CD4-positive, alpha-beta memory T cell (primary cell): ENCODE measurements around the gene MEX3B. TPM values are rescaled to one million over a fixed set of nuclear protein-coding genes. Genes with fewer than 3 reads are reported as not detected.
"Not testable (repeated sequence)": the region's sequence is repeated elsewhere in the genome, so short reads cannot be mapped to it uniquely, and the experiment has no call there.

Experiments
- CTCF ChIA-PET: fragments of 350-600 bp; sonication (Branson Sonifier 250); formaldehyde crosslinking; loops from one replicate; lab custom pipeline; 2021; ENCODE audit warnings: inconsistent platforms; ENCODE audit not compliant: partially characterized antibody; lab: Charles Lee
- POLR2A ChIA-PET: fragments of 350-600 bp; sonication (Branson Sonifier 250); formaldehyde crosslinking; loops from one replicate; lab custom pipeline; 2021; ENCODE audit not compliant: partially characterized antibody; lab: Charles Lee
- DNase-seq, 5 donors: peaks; one replicate each; pipeline versions ENCODE4 v3.0.0 to v3.0.0-alpha.2; 2020 to 2022; ENCODE audit warnings: mixed read lengths in 1 of 5
- H3K27ac ChIP-seq: one replicate; pipeline ENCODE4 v1.7.0; 2013; ENCODE audit warnings: low read depth, low read length
- H3K27me3 ChIP-seq: 2 replicates; pipeline ENCODE4 v1.7.0; 2013; ENCODE audit warnings: mild to moderate bottlenecking, low read length, moderate library complexity; ENCODE audit not compliant: insufficient read depth
- H3K36me3 ChIP-seq: 2 replicates; pipeline ENCODE4 v1.7.0; 2013; ENCODE audit warnings: mild to moderate bottlenecking, low read length, moderate library complexity; ENCODE audit not compliant: insufficient read depth
- H3K4me1 ChIP-seq: 2 replicates; pipeline ENCODE4 v1.7.0; 2013; ENCODE audit warnings: mild to moderate bottlenecking, low read length, moderate library complexity; ENCODE audit not compliant: insufficient read depth
- H3K4me3 ChIP-seq, 2 donors: one replicate each; pipeline ENCODE4 v1.7.0; 2013; ENCODE audit warnings: low read length in 2 of 2, mild to moderate bottlenecking in 1 of 2
- H3K9me3 ChIP-seq, 2 donors: one replicate each; pipeline ENCODE4 v1.7.0; 2013; ENCODE audit warnings: low read length in 2 of 2, control low read depth in 1 of 2; ENCODE audit not compliant: control insufficient read depth in 1 of 2
- H3K27ac Mint-ChIP-seq, 7 donors: one replicate each; pipeline ENCODE4 v1.8.0; 2020 to 2021; ENCODE audit warnings: mixed read lengths in 7 of 7, mild to moderate bottlenecking in 6 of 7, inconsistent platforms in 3 of 7, moderate library complexity in 3 of 7
- H3K27me3 Mint-ChIP-seq, 2 donors: one replicate each; pipeline ENCODE4 v1.8.0; 2020 to 2021; ENCODE audit warnings: mixed read lengths in 2 of 2
- H3K36me3 Mint-ChIP-seq, 2 donors: one replicate each; pipeline ENCODE4 v1.8.0; 2020 to 2021; ENCODE audit warnings: mixed read lengths in 2 of 2, inconsistent platforms in 1 of 2, mild to moderate bottlenecking in 1 of 2
- H3K4me1 Mint-ChIP-seq, 4 donors: one replicate each; pipeline ENCODE4 v1.8.0; 2020 to 2021; ENCODE audit warnings: mixed read lengths in 4 of 4, mild to moderate bottlenecking in 1 of 4
- H3K4me3 Mint-ChIP-seq, 8 donors: one replicate each; pipeline ENCODE4 v1.8.0; 2020 to 2021; ENCODE audit warnings: mixed read lengths in 8 of 8, mild to moderate bottlenecking in 7 of 8, moderate library complexity in 6 of 8, inconsistent platforms in 3 of 8
- H3K9me3 Mint-ChIP-seq, 8 donors: one replicate each; pipeline ENCODE4 v1.8.0; 2020 to 2021; ENCODE audit warnings: mixed read lengths in 8 of 8, mild to moderate bottlenecking in 5 of 8, inconsistent platforms in 3 of 8, moderate library complexity in 1 of 8
- intact Hi-C: fragments of 100-400 bp; cut with micrococcal nuclease; formaldehyde crosslinking; loops from one replicate; pipeline ENCODE4 v1.15.1; 2023
- polyA plus RNA-seq, 2 donors: library from polyadenylated mRNA; unstranded; fragments of 300-500 nt; fragmentation: Illumina TruSeq; gene quantifications; one replicate each; pipeline ENCODE4 v1.2.3, GENCODE V29; 2021
- total RNA-seq, 2 experiments: library from RNA; stranded (reverse); gene quantifications; one replicate each; pipeline ENCODE4 v1.2.3, GENCODE V29; 2021

Gene MEX3B
- total and polyA plus RNA-seq, 4 experiments from 2014 or later: 1.6 TPM; not detected in 2

DNA sequence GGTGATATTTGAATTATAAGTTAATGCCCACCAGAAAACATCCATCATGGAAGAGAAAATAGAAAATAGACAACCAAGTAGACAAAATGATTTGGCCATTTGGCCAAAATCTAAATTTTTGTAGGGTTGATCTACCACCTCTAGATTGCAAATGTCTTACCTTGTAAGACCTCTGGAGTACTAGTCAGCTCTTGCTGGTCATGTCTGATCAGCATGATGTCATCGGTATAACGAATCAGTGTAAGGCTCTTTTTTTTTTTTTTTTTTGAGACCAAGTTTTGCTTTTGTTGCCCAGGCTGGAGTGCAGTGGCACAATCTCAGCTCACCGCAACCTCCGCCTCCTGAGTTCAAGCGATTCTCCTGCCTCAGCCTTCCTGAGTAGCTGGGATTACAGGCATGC, 17.7 kb downstream of the MEX3B start:
- H3K4me1 ChIP-seq, H3K27me3 ChIP-seq, H3K9me3 Mint-ChIP-seq, H3K4me3 ChIP-seq, DNase-seq, POLR2A ChIA-PET, H3K27ac ChIP-seq, H3K36me3 ChIP-seq, H3K36me3 Mint-ChIP-seq, intact Hi-C loops, H3K9me3 ChIP-seq, H3K4me1 Mint-ChIP-seq, H3K27ac Mint-ChIP-seq, CTCF ChIA-PET, H3K4me3 Mint-ChIP-seq: not testable (repeated sequence)
- H3K27me3 Mint-ChIP-seq: peaks cover 10 to 17% of the 10 kb centered on the region in 2 donors

DNA sequence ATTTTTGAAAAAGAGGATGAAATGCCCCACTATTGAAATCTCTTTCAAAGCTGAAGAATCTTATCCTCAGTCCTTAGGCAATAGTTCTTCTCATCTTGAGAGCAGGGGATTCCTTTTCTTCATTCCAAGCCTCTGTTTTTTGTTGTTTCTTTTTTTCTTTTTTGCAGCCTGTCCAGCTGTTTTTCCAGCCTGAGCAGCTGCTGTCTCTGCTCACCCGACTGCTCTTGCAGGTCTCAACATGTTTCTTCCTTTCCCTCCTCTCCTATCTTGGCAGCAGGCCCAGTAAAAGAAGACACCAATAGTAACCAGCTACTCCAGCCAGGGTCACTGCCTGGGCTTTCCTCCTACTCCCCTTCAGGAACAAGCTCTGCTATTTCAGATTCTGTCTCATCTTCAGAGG, 23.8 kb downstream of the MEX3B start:
- Histone ChIP-seq H3K4me1 (no peaks in the 10 kb centered on the region), H3K27ac (no peak overlapping the region), H3K27me3 (no peaks in the 10 kb centered on the region), H3K9me3 (no peaks in the 10 kb centered on the region), H3K36me3 (no peaks in the 10 kb centered on the region), H3K4me3 (no peak overlapping the region)
- Mint-ChIP-seq H3K4me3 (no peak overlapping the region), H3K27ac (no peak overlapping the region), H3K4me1 (no peaks in the 10 kb centered on the region), H3K9me3 (peaks cover 0 to 4% (median 0%) of the 10 kb centered on the region in 8 donors), H3K27me3 (peaks cover 11 to 20% of the 10 kb centered on the region in 2 donors), H3K36me3 (no peaks in the 10 kb centered on the region)
- intact Hi-C loops: no loop called here
- CTCF ChIA-PET: no interaction called here
- POLR2A ChIA-PET: no interaction called here
- no peak for DNase-seq

DNA sequence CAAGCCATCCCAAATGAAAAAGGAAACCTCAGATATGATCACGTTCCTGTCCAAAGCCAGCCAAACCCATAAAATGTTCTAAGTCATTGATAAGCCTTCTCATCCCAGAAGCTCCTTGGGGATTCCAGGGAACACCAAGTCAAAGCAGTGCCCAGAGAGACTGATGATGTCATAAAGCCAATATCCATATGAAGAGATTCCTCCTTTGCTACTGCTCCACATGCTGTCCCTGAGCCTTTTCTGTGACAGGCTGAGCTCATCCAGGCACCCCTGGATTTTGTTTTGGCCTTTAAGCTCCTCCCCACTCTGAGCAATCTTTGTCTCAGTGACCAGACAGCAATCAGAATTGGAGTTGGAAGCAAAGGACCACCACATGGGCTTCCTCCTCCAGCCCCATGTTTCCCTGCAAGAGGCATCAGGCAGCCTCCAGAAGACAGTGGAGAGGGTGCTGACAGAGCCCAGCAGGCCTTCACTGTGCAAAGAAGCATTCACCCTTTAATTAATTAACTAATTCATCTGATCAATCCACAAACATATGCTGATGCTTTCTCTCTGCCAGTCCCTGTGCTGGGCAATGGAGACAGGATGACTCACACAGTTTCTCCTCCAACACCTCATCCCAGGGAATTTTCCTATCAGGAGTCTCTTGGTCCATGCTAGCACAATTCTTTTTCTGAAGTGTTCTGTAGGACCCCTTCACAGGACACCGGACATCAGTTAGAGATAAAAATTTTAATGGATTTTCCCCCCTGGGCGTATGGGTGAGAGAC, 25.0 kb downstream of the MEX3B start:
- Mint-ChIP-seq H3K4me3 (no peak overlapping the region), H3K36me3 (no peaks in the 10 kb centered on the region), H3K9me3 (peaks cover 0 to 4% (median 0%) of the 10 kb centered on the region in 8 donors), H3K4me1 (no peaks in the 10 kb centered on the region), H3K27me3 (peaks cover 11 to 23% of the 10 kb centered on the region in 2 donors), H3K27ac (no peak overlapping the region)
- ChIA-PET POLR2A (no interaction called here), CTCF (no interaction called here)
- DNase-seq: no peak
- Histone ChIP-seq H3K36me3 (no peaks in the 10 kb centered on the region), H3K4me3 (no peak overlapping the region), H3K4me1 (no peaks in the 10 kb centered on the region), H3K9me3 (no peaks in the 10 kb centered on the region), H3K27me3 (no peaks in the 10 kb centered on the region), H3K27ac (no peak overlapping the region)
- intact Hi-C loops: no loop called here

DNA sequence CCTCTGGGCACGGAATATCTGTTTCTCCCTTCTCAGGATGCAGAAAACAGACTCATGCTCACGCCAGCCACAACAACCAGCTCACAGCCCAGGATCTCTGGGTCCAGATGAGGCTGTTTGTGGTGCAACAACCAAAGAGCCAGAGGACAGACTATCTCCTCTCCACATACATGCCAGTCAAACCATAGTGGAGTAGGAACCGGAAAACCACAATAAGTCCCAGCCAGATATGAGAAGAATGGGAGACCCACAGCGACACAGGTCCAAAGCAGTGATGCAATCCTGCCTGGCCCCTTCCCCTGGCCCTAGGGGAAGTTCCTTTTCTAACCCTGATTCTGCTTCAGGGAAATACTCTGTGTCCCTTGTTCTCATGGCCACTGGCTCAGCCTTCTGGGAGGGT, 27.6 kb downstream of the MEX3B start:
- CTCF ChIA-PET: no interaction called here
- Histone ChIP-seq H3K9me3 (no peaks in the 10 kb centered on the region), H3K4me3 (no peak overlapping the region), H3K36me3 (no peaks in the 10 kb centered on the region), H3K4me1 (no peaks in the 10 kb centered on the region), H3K27ac (no peak overlapping the region), H3K27me3 (peaks cover 3% of the 10 kb centered on the region)
- no peak overlapping the region for H3K27ac Mint-ChIP-seq
- DNase-seq: no peak
- POLR2A ChIA-PET: no interaction called here
- intact Hi-C loops: no loop called here
- no peaks in the 10 kb centered on the region for H3K4me1 Mint-ChIP-seq
- no peaks in the 10 kb centered on the region for H3K36me3 Mint-ChIP-seq
- H3K4me3 Mint-ChIP-seq: no peak overlapping the region
- H3K9me3 Mint-ChIP-seq: no peaks in the 10 kb centered on the region
- peaks cover 7 to 21% of the 10 kb centered on the region in 2 donors for H3K27me3 Mint-ChIP-seq

DNA sequence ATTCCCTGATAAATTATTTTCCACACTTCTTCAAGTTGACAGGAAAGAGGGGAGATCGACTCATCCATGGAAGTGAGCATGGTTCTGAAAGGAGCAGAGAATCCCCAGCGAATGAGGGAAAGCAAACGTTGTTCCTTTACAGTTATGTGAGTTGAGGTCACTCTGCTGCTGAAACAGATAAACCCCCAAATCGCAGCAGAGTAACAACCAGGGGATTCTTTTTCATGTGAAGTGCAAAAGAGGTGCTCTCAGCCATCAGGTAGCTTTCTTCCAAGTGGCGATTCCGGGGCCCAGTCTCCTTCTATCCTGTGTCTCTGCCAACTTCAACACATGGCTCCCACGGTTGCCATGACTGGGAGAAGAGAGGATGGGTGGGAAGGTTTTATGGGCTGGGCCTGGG, 28.2 kb downstream of the MEX3B start:
- Mint-ChIP-seq H3K9me3 (no peaks in the 10 kb centered on the region), H3K27me3 (peaks cover 7 to 24% of the 10 kb centered on the region in 2 donors), H3K36me3 (no peaks in the 10 kb centered on the region), H3K4me1 (no peaks in the 10 kb centered on the region), H3K27ac (no peak overlapping the region), H3K4me3 (no peak overlapping the region)
- CTCF ChIA-PET: no interaction called here
- peaks cover 3% of the 10 kb centered on the region for H3K27me3 ChIP-seq
- intact Hi-C loops: no loop called here
- H3K27ac ChIP-seq: no peak overlapping the region
- no peak for DNase-seq
- H3K36me3 ChIP-seq: no peaks in the 10 kb centered on the region
- POLR2A ChIA-PET: no interaction called here
- H3K9me3 ChIP-seq: no peaks in the 10 kb centered on the region
- no peaks in the 10 kb centered on the region for H3K4me1 ChIP-seq
- H3K4me3 ChIP-seq: no peak overlapping the region

DNA sequence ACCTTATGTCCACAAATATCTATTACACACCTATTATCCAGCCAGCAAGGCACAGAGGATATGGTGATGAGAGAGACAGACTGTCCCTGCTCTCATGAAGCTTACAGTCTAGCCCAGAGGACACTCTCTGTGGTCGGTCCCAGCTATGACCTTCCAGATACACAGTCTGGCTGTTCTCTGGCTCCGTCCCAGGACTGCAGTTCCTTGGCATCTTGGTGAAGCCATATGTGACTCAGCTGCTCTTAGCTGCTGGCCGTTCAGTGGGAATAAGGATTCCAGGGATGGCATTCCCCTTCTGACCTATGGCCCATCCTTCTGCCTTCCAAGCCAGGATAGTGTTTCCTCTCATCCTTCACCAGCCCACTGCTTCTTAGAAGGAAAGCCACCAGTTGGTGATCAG, 30.8 kb downstream of the MEX3B start:
- peaks cover 13 to 21% of the 10 kb centered on the region in 2 donors for H3K27me3 Mint-ChIP-seq
- no peaks in the 10 kb centered on the region for H3K36me3 ChIP-seq
- H3K9me3 ChIP-seq: no peaks in the 10 kb centered on the region
- H3K4me1 Mint-ChIP-seq: peaks cover 0 to 2% (median under 1%) of the 10 kb centered on the region in 4 donors
- POLR2A ChIA-PET: no interaction called here
- H3K4me1 ChIP-seq: no peaks in the 10 kb centered on the region
- no peak for DNase-seq
- H3K4me3 Mint-ChIP-seq: no peak overlapping the region
- peaks cover 3% of the 10 kb centered on the region for H3K27me3 ChIP-seq
- intact Hi-C loops: no loop called here
- H3K9me3 Mint-ChIP-seq: peaks cover 0 to 2% (median 0%) of the 10 kb centered on the region in 8 donors
- H3K4me3 ChIP-seq: no peak overlapping the region
- no peaks in the 10 kb centered on the region for H3K36me3 Mint-ChIP-seq
- CTCF ChIA-PET: no interaction called here
- H3K27ac ChIP-seq: no peak overlapping the region
- H3K27ac Mint-ChIP-seq: peak overlapping the region in 1 of 7 donors; percentile 10

DNA sequence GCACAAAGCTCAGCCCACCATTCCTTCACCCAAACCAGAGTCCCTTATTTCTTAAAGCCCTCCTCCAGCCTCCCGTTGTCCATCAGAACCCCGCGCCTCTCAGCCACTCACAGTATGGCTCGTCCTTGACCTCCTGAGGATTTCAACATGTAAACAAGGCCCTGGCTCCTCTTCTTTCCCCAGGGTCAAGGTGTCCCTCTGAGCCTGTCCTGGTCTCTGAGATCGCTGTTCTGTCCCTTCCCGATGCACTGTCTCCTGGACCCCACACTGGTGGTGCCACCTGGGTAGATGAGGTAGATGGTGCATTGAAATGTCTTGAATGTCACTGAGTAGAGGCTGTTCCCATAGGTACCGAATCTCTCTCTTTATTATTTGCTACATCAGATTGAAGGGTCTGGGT, 32.9 kb downstream of the MEX3B start:
- Histone ChIP-seq H3K4me3 (no peak overlapping the region), H3K4me1 (no peaks in the 10 kb centered on the region), H3K36me3 (no peaks in the 10 kb centered on the region), H3K27me3 (peaks cover 3% of the 10 kb centered on the region), H3K9me3 (no peaks in the 10 kb centered on the region), H3K27ac (no peak overlapping the region)
- Mint-ChIP-seq H3K4me3 (peak overlapping the region in 1 of 8 donors; percentile 41), H3K9me3 (peaks cover 0 to 3% (median 0%) of the 10 kb centered on the region in 8 donors), H3K27ac (peak overlapping the region in 1 of 7 donors; percentile 1), H3K36me3 (no peaks in the 10 kb centered on the region), H3K4me1 (peaks cover 0 to 2% (median under 1%) of the 10 kb centered on the region in 4 donors), H3K27me3 (peaks cover 12 to 29% of the 10 kb centered on the region in 2 donors)
- POLR2A ChIA-PET: no interaction called here
- DNase-seq: no peak
- intact Hi-C loops: no loop called here
- CTCF ChIA-PET: no interaction called here
